Tibial artery (tissue), 4 donors: ENCODE data around the gene TK1.

ENCODE experiments used
- DNase-seq, 2 donors: peaks; one replicate each; pipeline ENCODE4 v3.0.0-alpha.2; 2019
- H3K27ac ChIP-seq, 2 donors: fragments of 200-600 bp; sonication (generic) in 1 of 2; 1 replicate in 1 of 2; 2 replicates in 1 of 2; pipeline ENCODE4 v1.5.1; 2018 to 2019; ENCODE audit warnings: mild to moderate bottlenecking in 1 of 2
- H3K27me3 ChIP-seq, 2 donors: fragments of 200-600 bp; sonication (generic) in 1 of 2; one replicate each; pipeline versions ENCODE4 v1.5.1 to v1.6.0; 2016 to 2019
- H3K36me3 ChIP-seq, 3 donors: fragments of 200-600 bp; sonication (generic) in 2 of 3; one replicate each; pipeline ENCODE4 v1.5.1; 2016 to 2019; ENCODE audit warnings: mild to moderate bottlenecking in 2 of 3
- H3K4me1 ChIP-seq, 4 donors: fragments of 200-600 bp; sonication (generic) in 2 of 4; 1 replicate in 3 of 4; 2 replicates in 1 of 4; pipeline ENCODE4 v1.5.1; 2016 to 2019
- H3K4me3 ChIP-seq, 2 donors: fragments of 200-600 bp; sonication (generic) in 1 of 2; 1 replicate in 1 of 2; 2 replicates in 1 of 2; pipeline ENCODE4 v1.5.1; 2018 to 2019; ENCODE audit warnings: mild to moderate bottlenecking in 2 of 2
- H3K9me3 ChIP-seq, 3 donors: fragments of 200-600 bp; sonication (generic) in 1 of 3; one replicate each; pipeline ENCODE4 v1.5.1; 2016 to 2019
- CTCF ChIP-seq, 2 experiments: fragments of 200-600 bp in 1 of 2; fragments of 450-650 bp in 1 of 2; IDR thresholded peaks; one replicate each; pipeline ENCODE4 v1.5.1; 2017 to 2019; ENCODE audit warnings: antibody characterized with exemption in 2 of 2, mild to moderate bottlenecking in 1 of 2, moderate library complexity in 1 of 2
- intact Hi-C: fragments of 100-400 bp; cut with DNase I; formaldehyde crosslinking; loops from one replicate; pipeline ENCODE4 v1.15.0; 2023; ENCODE audit warnings: low total_unique reads

Gene TK1

GRCh38 chr17:78223061-78223460 lies 36.2 kb upstream of the TK1 start:
- Histone ChIP-seq H3K27ac (no peak overlapping the region), H3K4me3 (no peak overlapping the region), H3K27me3 (no peaks in the 10 kb centered on the region), H3K9me3 (no peaks in the 10 kb centered on the region), H3K4me1 (no peaks in the 10 kb centered on the region), H3K36me3 (no peaks in the 10 kb centered on the region)
- intact Hi-C loops = no loop called here
- TF ChIP-seq CTCF (IDR thresholded peaks at IDR 0.05) = no peak
- DNase-seq = no peak

DNA sequence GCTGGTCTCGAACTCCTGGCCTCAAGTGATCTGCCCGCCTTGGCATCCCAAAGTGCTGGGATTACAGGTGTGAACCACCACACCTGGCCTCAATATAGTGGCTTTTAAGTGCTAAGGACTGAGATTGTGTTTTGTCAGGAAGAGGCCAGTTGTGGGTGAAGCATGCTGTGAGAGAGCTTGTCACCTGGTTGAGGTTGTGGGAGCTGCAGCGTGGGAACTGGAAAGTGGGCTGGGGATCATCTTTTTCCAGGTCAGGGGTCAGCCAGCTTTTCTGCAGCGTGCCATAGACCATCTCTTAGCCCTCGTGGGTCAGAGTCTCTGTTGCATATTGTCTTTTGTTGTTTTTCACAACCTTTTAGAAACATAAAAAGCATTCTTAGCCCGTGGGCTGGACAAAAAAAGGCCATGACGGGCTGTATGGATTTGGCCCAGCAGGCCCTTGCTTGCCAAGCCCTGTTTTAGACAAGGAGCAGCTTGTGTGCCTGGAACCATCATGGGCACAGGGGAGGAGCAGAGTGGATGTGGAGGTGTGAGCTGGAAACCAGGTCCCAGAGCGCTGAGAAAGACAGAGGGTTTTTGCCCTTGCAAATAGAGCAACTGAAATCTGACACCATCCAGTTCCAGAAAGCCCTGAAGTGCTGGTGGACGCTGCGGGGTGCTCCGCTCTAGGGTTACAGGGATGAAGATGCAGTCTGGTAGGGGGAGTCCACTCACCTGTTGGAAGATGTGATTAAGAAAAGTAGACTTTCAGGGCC lies 32.7 kb upstream of the TK1 start:
- no peak for DNase-seq
- intact Hi-C loops = no loop called here
- H3K27ac ChIP-seq = no peak overlapping the region
- no peak overlapping the region for H3K4me3 ChIP-seq
- H3K36me3 ChIP-seq = no peaks in the 10 kb centered on the region
- peaks cover 0 to 1% (median under 1%) of the 10 kb centered on the region in 4 donors for H3K4me1 ChIP-seq
- H3K27me3 ChIP-seq = peaks cover 0 to under 1% of the 10 kb centered on the region in 2 donors
- TF ChIP-seq CTCF (IDR thresholded peaks at IDR 0.05) = no peak
- H3K9me3 ChIP-seq = no peaks in the 10 kb centered on the region

DNA sequence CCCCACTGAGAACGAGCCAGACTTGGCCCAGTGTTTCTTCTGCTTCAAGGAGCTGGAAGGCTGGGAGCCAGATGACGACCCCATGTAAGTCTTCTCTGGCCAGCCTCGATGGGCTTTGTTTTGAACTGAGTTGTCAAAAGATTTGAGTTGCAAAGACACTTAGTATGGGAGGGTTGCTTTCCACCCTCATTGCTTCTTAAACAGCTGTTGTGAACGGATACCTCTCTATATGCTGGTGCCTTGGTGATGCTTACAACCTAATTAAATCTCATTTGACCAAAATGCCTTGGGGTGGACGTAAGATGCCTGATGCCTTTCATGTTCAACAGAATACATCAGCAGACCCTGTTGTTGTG lies 27.8 kb upstream of the TK1 start:
- Histone ChIP-seq H3K9me3 (no peaks in the 10 kb centered on the region), H3K4me3 (peak overlapping the region in 1 of 2 donors; percentile 46), H3K36me3 (no peaks in the 10 kb centered on the region), H3K4me1 (peaks cover 0 to 11% (median 5%) of the 10 kb centered on the region in 4 donors), H3K27me3 (peaks cover 0 to 5% of the 10 kb centered on the region in 2 donors), H3K27ac (no peak overlapping the region)
- no peak for TF ChIP-seq CTCF (IDR thresholded peaks at IDR 0.05)
- intact Hi-C loops = no loop called here
- no peak for DNase-seq

DNA sequence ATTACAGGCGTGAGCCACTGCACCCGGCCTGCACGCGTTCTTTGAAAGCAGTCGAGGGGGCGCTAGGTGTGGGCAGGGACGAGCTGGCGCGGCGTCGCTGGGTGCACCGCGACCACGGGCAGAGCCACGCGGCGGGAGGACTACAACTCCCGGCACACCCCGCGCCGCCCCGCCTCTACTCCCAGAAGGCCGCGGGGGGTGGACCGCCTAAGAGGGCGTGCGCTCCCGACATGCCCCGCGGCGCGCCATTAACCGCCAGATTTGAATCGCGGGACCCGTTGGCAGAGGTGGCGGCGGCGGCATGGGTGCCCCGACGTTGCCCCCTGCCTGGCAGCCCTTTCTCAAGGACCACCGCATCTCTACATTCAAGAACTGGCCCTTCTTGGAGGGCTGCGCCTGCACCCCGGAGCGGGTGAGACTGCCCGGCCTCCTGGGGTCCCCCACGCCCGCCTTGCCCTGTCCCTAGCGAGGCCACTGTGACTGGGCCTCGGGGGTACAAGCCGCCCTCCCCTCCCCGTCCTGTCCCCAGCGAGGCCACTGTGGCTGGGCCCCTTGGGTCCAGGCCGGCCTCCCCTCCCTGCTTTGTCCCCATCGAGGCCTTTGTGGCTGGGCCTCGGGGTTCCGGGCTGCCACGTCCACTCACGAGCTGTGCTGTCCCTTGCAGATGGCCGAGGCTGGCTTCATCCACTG lies 27.3 kb upstream of the TK1 start, which contains the start of gene BIRC5:
TSS of gene BIRC5 (plus strand) at position 238 of the 690 bp plus-strand sequence. CDS start at position 302, 64 bp downstream.
- intact Hi-C loops = no loop called here
- H3K27me3 ChIP-seq = peaks cover 0 to 5% of the 10 kb centered on the region in 2 donors
- H3K9me3 ChIP-seq = no peaks in the 10 kb centered on the region
- no peaks in the 10 kb centered on the region for H3K36me3 ChIP-seq
- peaks cover 0 to 11% (median 5%) of the 10 kb centered on the region in 4 donors for H3K4me1 ChIP-seq
- H3K4me3 ChIP-seq = peak within 1 kb of the TSS; percentile 25 to 46
- no peak for TF ChIP-seq CTCF (IDR thresholded peaks at IDR 0.05)
- no peak within 1 kb of the TSS for H3K27ac ChIP-seq
- peak; percentile 87 to 88 for DNase-seq

GRCh38 chr17:78211032-78211431 lies 24.2 kb upstream of the TK1 start:
- Histone ChIP-seq H3K4me3 (no peak overlapping the region), H3K36me3 (peaks cover 0 to 6% (median 3%) of the 10 kb centered on the region in 3 donors), H3K27me3 (peaks cover 0 to 5% of the 10 kb centered on the region in 2 donors), H3K9me3 (no peaks in the 10 kb centered on the region), H3K27ac (no peak overlapping the region), H3K4me1 (peaks cover 0 to 11% (median 5%) of the 10 kb centered on the region in 4 donors)
- DNase-seq = no peak
- TF ChIP-seq CTCF (IDR thresholded peaks at IDR 0.05) = no peak
- intact Hi-C loops = no loop called here
